Measurements from ENCODE around the gene SYTL3. TPM values are rescaled to one million over a fixed set of nuclear protein-coding genes. Genes with fewer than 3 reads are reported as not detected.

Gene SYTL3
- polyA plus RNA-seq, 1 of the 3 experiments (the other 2 are of a cell fraction), result 2.3 TPM

DNA sequence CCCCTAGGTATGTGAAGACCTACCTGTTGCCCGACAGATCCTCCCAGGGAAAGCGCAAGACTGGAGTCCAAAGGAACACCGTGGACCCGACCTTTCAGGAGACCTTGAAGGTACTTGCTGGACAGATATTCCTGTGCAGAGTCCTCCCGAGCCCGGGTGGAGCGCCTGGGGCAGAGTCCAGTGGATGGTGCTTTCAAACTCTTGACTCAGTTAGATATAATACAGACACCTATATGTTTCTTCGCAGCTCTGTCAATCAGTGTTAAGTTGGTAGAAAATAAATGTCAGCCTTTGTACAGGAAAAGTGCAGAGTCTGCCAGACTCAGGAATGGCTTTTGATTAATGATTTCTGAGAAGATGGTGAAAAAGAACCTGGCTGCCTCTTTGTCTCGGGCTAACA lies 102.1 kb downstream of the SYTL3 start:
- CTCF ChIA-PET, result interaction anchor here (1.1 to 2.5 kb wide), 8 partner anchors 9 to 220 kb away, joined by 3 to 10 read pairs (median 4); no protein-coding TSS in a partner anchor
- H4K20me1 ChIP-seq (ENCODE audit: insufficient read depth), result no peaks in the 10 kb centered on the region
- peak overlapping the region in 1 of 2 experiments; percentile 82; a peak in 2 of 4 replicates for H3K27ac ChIP-seq (ENCODE audit: low read depth in 2 of 2, low read length in 1 of 2)
- H3K9me3 ChIP-seq, result no peaks in the 10 kb centered on the region
- WGBS (ENCODE audit: low lambda C conversion rate), result 66% methylated on average over 9 of the region's 9 CpGs
- H3K4me1 ChIP-seq (ENCODE audit: control insufficient read depth in 1 of 2, insufficient read depth in 2 of 2, low read depth in 1 of 2, low read length in 1 of 2), result peaks cover 15 to 46% of the 10 kb centered on the region in 2 experiments; a peak in 3 of 4 replicates
- H2AFZ ChIP-seq (ENCODE audit: low read depth), result no peak overlapping the region
- no peak overlapping the region for H3K4me2 ChIP-seq
- no peak for DNase-seq
- no peaks in the 10 kb centered on the region for H3K36me3 ChIP-seq (replicated peaks in 1 of 2; ENCODE audit: control insufficient read depth in 1 of 2, insufficient read depth in 2 of 2, low read length in 1 of 2)
- no peak overlapping the region for H3K9ac ChIP-seq
- no peaks in the 10 kb centered on the region for H3K9me2 ChIP-seq
- no peaks in the 10 kb centered on the region for H3K79me2 ChIP-seq (ENCODE audit: insufficient read depth)
- TF ChIP-seq EP300 (IDR thresholded peaks at IDR 0.05; ENCODE audit: borderline replicate concordance in 1 of 2, low read depth in 1 of 2, low read length in 1 of 2), result no peak
- TF ChIP-seq, protein P1, sequence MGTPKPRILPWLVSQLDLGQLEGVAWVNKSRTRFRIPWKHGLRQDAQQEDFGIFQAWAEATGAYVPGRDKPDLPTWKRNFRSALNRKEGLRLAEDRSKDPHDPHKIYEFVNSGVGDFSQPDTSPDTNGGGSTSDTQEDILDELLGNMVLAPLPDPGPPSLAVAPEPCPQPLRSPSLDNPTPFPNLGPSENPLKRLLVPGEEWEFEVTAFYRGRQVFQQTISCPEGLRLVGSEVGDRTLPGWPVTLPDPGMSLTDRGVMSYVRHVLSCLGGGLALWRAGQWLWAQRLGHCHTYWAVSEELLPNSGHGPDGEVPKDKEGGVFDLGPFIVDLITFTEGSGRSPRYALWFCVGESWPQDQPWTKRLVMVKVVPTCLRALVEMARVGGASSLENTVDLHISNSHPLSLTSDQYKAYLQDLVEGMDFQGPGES (IDR thresholded peaks at IDR 0.05; ENCODE audit: low read depth, low read length), result no peak
- TF ChIP-seq GABPA (IDR thresholded peaks at IDR 0.05; ENCODE audit: low read depth), result no peak
- POLR2A ChIA-PET, result no interaction called here
- no peaks in the 10 kb centered on the region for H3K27me3 ChIP-seq (ENCODE audit: insufficient read depth)
- no peak overlapping the region for H3K4me3 ChIP-seq (ENCODE audit: low read depth in 2 of 2, low read length in 1 of 2)
- no peaks in the 10 kb centered on the region for H3F3A ChIP-seq (replicated peaks; ENCODE audit: insufficient read depth)

DNA sequence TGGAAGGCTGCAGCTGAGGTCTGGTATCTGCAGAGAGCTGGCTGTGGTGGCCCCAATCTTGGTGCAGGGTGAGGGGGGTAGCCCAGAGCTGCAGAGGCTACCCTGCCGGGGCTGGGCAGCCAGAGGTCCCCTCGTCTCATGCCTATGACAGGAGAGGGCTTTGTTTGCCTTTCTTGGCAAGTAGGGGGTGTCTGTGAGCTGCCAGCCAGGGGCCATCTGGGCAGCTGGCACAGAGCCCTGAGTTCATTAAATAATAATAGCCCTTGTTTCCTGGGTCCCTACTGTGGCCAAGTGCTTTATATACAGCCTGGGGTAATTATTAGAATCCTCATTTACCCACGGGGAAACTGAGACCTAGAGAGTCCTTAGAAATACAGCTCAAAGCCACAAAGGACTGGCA lies 102.8 kb downstream of the SYTL3 start:
- Histone ChIP-seq H4K20me1 (ENCODE audit: insufficient read depth) (no peaks in the 10 kb centered on the region), H3K27me3 (ENCODE audit: insufficient read depth) (no peaks in the 10 kb centered on the region), H3K4me1 (ENCODE audit: control insufficient read depth in 1 of 2, insufficient read depth in 2 of 2, low read depth in 1 of 2, low read length in 1 of 2) (peaks cover 15 to 50% of the 10 kb centered on the region in 2 experiments; a peak in 3 of 4 replicates), H3K9ac (no peak overlapping the region), H3K9me2 (no peaks in the 10 kb centered on the region), H3K9me3 (no peaks in the 10 kb centered on the region), H2AFZ (ENCODE audit: low read depth) (no peak overlapping the region), H3F3A (replicated peaks; ENCODE audit: insufficient read depth) (no peaks in the 10 kb centered on the region), H3K79me2 (ENCODE audit: insufficient read depth) (no peaks in the 10 kb centered on the region), H3K27ac (ENCODE audit: low read depth in 2 of 2, low read length in 1 of 2) (peak overlapping the region in 1 of 2 experiments; percentile 82; a peak in 2 of 4 replicates), H3K4me3 (ENCODE audit: low read depth in 2 of 2, low read length in 1 of 2) (no peak overlapping the region), H3K36me3 (replicated peaks in 1 of 2; ENCODE audit: control insufficient read depth in 1 of 2, insufficient read depth in 2 of 2, low read length in 1 of 2) (no peaks in the 10 kb centered on the region), H3K4me2 (no peak overlapping the region)
- 13% methylated on average over 2 of the region's 3 CpGs for WGBS (ENCODE audit: low lambda C conversion rate)
- peak; percentile 87 for DNase-seq
- CTCF ChIA-PET, result interaction anchor here (1.1 to 2.5 kb wide), 8 partner anchors 10 to 220 kb away, joined by 3 to 10 read pairs (median 4); no protein-coding TSS in a partner anchor
- no peak for TF ChIP-seq FOSL2 (IDR thresholded peaks at IDR 0.05; ENCODE audit: borderline replicate concordance, low read depth)
- TF ChIP-seq RCOR1 (IDR thresholded peaks at IDR 0.05; ENCODE audit: low read length), result peak; percentile 73
- peak in 1 of 2 experiments; percentile 84; a peak in 2 of 4 replicates for TF ChIP-seq EP300 (IDR thresholded peaks at IDR 0.05; ENCODE audit: borderline replicate concordance in 1 of 2, low read depth in 1 of 2, low read length in 1 of 2)
- TF ChIP-seq, protein P1 (IDR thresholded peaks at IDR 0.05; ENCODE audit: low read depth, low read length), result no peak
- TF ChIP-seq NFIC (IDR thresholded peaks at IDR 0.05; ENCODE audit: borderline replicate concordance), result peak; percentile 79
- TF ChIP-seq RAD21 (IDR thresholded peaks at IDR 0.05; ENCODE audit: low read length), result peak; percentile 70
- peak; percentile 78 for TF ChIP-seq MXI1 (IDR thresholded peaks at IDR 0.05; ENCODE audit: low read depth, low read length)
- TF ChIP-seq SMC3 (IDR thresholded peaks at IDR 0.05; ENCODE audit: low read depth, low read length), result peak; percentile 48
- TF ChIP-seq, protein P2, sequence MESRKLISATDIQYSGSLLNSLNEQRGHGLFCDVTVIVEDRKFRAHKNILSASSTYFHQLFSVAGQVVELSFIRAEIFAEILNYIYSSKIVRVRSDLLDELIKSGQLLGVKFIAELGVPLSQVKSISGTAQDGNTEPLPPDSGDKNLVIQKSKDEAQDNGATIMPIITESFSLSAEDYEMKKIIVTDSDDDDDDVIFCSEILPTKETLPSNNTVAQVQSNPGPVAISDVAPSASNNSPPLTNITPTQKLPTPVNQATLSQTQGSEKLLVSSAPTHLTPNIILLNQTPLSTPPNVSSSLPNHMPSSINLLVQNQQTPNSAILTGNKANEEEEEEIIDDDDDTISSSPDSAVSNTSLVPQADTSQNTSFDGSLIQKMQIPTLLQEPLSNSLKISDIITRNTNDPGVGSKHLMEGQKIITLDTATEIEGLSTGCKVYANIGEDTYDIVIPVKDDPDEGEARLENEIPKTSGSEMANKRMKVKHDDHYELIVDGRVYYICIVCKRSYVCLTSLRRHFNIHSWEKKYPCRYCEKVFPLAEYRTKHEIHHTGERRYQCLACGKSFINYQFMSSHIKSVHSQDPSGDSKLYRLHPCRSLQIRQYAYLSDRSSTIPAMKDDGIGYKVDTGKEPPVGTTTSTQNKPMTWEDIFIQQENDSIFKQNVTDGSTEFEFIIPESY (IDR thresholded peaks at IDR 0.05; ENCODE audit: borderline replicate concordance, low read depth), result no peak
- peak; percentile 30 for TF ChIP-seq GATA2 (CRISPR knock-in tag; IDR thresholded peaks at IDR 0.05)
- peak; percentile 51 for TF ChIP-seq CHD2 (IDR thresholded peaks at IDR 0.05; ENCODE audit: low read length, partially characterized antibody)
- TF ChIP-seq TCF12 (IDR thresholded peaks at IDR 0.05), result peak; percentile 64
- TF ChIP-seq, protein P3, sequence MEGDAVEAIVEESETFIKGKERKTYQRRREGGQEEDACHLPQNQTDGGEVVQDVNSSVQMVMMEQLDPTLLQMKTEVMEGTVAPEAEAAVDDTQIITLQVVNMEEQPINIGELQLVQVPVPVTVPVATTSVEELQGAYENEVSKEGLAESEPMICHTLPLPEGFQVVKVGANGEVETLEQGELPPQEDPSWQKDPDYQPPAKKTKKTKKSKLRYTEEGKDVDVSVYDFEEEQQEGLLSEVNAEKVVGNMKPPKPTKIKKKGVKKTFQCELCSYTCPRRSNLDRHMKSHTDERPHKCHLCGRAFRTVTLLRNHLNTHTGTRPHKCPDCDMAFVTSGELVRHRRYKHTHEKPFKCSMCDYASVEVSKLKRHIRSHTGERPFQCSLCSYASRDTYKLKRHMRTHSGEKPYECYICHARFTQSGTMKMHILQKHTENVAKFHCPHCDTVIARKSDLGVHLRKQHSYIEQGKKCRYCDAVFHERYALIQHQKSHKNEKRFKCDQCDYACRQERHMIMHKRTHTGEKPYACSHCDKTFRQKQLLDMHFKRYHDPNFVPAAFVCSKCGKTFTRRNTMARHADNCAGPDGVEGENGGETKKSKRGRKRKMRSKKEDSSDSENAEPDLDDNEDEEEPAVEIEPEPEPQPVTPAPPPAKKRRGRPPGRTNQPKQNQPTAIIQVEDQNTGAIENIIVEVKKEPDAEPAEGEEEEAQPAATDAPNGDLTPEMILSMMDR (IDR thresholded peaks at IDR 0.05), result peak; percentile 44
- peak; percentile 52; the same call in 1 of the 2 replicates for TF ChIP-seq FOXJ3 (CRISPR knock-in tag; IDR thresholded peaks at IDR 0.05)
- POLR2A ChIA-PET, result interaction anchor here (0.9 kb wide), 1 partner anchor 67 kb away, joined by 3 read pairs; the partner anchor contains the start of gene EZR
